NCI-H2081 (cell line): ENCODE measurements around the gene KIF16B.
"Not testable (repeated sequence)": the region's sequence is repeated elsewhere in the genome, so short reads cannot be mapped to it uniquely, and the experiment has no call there.

Experiments
- DNase-seq, 2 experiments: peaks; one replicate each; lab custom pipeline; 2025; lab: John Stamatoyannopoulos, UW

KIF16B gene

DNA sequence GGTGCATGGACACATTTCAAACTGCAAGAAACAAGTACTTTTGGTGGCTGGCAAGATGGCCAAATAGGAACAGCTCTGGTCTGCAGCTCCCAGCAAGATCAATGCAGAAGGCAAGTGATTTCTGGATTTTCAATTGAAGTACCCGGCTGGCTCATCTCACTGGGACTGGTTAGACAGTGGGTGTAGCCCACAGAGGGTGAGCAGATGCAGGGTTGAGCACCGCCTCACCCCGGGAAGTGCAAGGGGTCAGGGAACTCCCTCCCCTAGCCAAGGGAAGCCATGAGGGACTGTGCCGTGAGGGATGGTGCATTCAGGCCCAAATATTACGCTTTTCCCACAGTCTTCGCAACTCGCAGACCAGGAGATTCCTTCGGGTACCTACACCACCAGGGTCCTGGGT is 53.6 kb downstream of the KIF16B start:
- DNase-seq: not testable (repeated sequence)

DNA sequence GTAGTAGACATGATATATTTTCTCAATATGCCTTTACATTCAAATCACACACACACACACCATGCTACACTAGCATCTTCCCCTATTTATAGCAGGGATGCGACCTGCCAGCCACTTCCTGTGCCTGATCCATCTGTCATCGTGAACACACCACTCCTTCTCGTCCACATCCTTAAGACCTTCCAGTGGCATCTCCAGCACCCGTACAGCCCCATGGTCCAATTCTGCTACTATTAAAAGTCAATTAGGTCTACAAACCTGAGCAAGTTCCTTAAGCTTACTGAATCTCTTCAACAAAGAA is 54.5 kb downstream of the KIF16B start:
- no peak for DNase-seq

- peak; percentile 13 to 46 for DNase-seq
These were observed 55.1 kb downstream of the KIF16B start for GRCh38 chr20:16517946-16518783.

GRCh38 chr20:16516794-16517193 is 56.5 kb downstream of the KIF16B start:
- no peak for DNase-seq

- DNase-seq: no peak
These were observed 58.2 kb downstream of the KIF16B start for GRCh38 chr20:16515046-16515445.

GRCh38 chr20:16514140-16514539 is 59.1 kb downstream of the KIF16B start:
- DNase-seq: no peak

- DNase-seq: no peak
These were observed 67.4 kb downstream of the KIF16B start for GRCh38 chr20:16505894-16506293.

GRCh38 chr20:16501301-16501700 is 71.9 kb downstream of the KIF16B start:
- DNase-seq: no peak

DNA sequence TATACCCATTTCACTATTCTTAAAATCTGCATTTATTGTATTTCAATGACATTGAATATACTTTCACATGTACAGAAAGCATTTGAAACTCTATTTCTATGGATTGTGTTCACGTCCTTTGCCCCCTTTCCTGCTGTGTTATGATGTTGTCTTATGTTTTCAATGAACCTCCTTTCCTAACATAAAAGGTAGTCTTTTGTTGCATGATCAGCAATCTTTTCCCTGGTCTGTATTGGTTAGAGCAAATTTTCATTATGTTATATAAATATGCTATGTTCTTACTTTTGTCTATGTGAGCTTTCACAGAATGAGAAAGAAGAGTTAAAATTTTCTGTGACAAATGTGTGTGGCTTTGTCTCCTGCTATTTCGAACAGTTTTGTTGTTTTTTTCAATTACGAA is 73.1 kb downstream of the KIF16B start:
- no peak for DNase-seq

- DNase-seq: no peak
These were observed 74.6 kb downstream of the KIF16B start for GRCh38 chr20:16498526-16499253.

- no peak for DNase-seq
These were observed 75.4 kb downstream of the KIF16B start for GRCh38 chr20:16497896-16498295.

GRCh38 chr20:16493486-16493885 is 79.8 kb downstream of the KIF16B start:
- DNase-seq: no peak

DNA sequence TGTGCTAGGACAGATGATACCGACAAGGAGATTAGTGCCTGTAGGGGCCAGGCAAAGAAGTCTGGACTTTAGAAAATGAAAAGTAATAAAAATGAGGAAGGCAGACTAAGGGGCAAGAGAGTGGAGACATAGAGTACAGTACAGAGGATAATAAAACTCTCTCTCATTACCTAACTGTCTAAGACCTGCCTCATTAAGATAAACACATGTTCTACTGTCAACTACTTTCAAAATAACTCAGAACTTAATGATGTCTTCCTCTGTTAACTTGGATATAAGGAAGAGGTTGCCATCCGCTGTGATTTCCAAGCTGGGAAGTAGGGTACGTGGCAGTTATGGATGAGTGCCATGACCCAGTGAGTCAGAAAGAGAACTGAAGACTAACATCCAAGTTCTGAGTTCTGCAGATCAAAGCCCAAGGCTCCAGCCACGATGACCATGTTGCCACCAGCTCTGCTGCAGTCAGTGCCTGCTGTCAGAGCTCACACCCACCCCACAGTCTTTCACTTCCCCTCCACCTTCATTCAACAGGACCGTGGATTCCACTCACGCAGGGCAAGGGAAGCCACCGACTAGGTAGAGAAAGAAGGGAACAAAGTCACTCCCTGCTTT is 81.8 kb downstream of the KIF16B start:
- DNase-seq: no peak

DNA sequence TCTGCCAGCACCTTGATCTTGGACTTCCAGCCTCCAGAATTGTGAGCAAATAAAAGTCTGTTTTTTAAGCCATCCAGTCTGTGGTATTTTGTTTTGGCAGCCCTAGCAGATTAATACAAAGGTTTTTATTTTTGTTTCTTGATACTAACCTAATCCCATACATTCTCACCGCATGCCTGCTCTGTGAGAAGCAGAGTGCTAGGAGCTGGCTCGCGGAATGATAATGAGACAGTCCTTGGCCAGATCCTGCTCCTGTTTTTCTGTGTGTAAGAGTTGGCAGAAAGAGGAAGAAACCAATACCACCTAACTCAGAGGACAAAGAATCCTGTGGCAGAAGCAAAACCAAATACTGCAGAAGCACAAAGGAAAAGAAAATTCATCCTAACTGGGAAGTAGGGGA is 82.6 kb downstream of the KIF16B start:
- no peak for DNase-seq

- no peak for DNase-seq
These were observed 84.6 kb downstream of the KIF16B start for GRCh38 chr20:16488616-16489015.

GRCh38 chr20:16488086-16488485 is 85.2 kb downstream of the KIF16B start:
- DNase-seq: no peak

- no peak for DNase-seq
These were observed 86.7 kb downstream of the KIF16B start for GRCh38 chr20:16486532-16486931.

DNA sequence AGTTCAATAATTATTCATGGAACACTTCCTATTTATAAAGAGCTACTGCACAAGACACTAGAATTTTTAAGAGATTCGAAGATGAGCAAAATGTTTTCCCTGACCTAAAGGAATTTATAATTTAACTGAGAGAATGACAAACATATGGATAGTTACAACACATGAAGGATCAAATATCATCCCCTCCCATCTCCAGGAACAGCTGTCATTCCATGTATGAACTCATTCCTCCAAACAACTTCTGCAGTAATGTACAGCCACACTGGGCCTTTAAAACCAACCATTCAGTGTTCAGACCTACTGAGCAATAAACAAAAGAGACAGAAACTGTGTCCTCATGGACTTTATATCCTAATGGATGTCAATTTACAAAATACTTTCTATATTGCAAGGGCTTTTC is 87.8 kb downstream of the KIF16B start:
- no peak for DNase-seq

- DNase-seq: no peak
These were observed 90.2 kb downstream of the KIF16B start for GRCh38 chr20:16483024-16483423.

DNA sequence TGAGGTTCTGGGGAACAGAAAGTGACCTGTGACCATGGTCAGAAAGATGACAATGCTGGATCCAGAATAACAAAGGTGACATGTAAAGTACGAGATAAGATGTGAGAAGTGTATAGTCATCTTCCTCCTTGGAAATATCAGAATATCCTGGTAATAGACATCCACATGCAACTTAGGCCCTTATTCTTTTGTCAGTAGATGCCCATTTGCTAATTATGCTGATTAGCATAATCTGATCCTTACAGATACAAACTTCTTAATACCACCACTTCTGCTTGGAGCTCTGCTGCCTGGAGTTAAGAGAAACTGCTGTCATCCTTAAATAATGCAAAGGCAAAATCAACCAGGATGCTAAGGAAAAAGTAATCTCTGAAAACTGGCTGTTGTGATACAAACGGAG is 91.3 kb downstream of the KIF16B start:
- DNase-seq: no peak

DNA sequence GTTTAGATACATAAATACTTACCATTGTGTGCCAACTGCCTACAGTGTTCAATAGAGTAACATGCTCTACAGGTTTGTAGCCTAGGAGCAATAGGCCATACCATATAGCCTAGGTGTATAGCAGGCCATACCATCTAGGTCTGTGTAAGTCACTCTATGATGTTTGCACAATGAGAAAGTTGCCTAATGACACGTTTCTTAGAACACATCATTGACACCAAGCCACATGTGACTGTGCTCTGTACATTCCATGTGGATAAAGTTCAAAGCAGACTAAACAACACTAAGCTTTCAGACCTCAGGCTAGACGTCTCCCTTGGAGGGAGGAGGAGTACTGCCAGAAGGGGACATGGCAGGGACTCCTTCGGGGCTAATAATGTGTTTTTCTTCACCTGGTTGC is 93.6 kb downstream of the KIF16B start:
- no peak for DNase-seq

GRCh38 chr20:16477632-16478031 is 95.6 kb downstream of the KIF16B start:
- no peak for DNase-seq

DNA sequence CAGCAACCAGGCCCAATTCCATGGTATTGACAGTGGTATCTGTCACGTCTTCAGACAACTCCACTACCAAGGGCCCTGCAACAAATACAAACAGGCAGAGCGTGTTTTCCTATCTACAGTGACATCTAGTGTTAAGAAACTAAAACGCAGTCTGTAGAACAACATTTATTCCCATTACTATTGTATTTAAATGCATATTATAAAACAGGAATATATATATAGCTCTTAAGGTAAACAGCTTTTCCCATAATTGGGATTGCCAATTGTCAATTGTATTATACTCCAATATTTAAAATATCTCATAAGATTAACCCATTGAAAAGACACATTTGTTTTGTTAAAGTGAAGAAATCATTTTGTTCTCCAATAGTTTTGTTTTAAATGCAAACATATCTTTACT is 97.2 kb downstream of the KIF16B start:
- peak; percentile 18 to 64 for DNase-seq
